Coronary artery (tissue), 2 donors: Measurements from ENCODE around the gene PCSK5.

Experiments used
- DNase-seq: peaks from one replicate; pipeline ENCODE4 v3.0.0-alpha.2; 2017; ENCODE audit warnings: low spot score
- H3K27ac ChIP-seq, 2 donors: fragments of 200-600 bp; sonication (generic); one replicate each; pipeline ENCODE4 v1.5.1; 2016 to 2019
- H3K4me3 ChIP-seq: fragments of 200-600 bp; sonication (generic); 2 replicates; pipeline ENCODE4 v1.5.1; 2016; ENCODE audit warnings: mild to moderate bottlenecking, moderate library complexity
- TF ChIP-seq, protein P1 (sequence below): fragments of 200-600 bp; sonication (generic); IDR thresholded peaks from one replicate; pipeline ENCODE4 v1.5.1; 2019; ENCODE audit warnings: antibody characterized with exemption

Gene PCSK5

GRCh38 chr9:76162086-76162730 is 271.7 kb downstream of the PCSK5 start:
- TF ChIP-seq, protein P1, sequence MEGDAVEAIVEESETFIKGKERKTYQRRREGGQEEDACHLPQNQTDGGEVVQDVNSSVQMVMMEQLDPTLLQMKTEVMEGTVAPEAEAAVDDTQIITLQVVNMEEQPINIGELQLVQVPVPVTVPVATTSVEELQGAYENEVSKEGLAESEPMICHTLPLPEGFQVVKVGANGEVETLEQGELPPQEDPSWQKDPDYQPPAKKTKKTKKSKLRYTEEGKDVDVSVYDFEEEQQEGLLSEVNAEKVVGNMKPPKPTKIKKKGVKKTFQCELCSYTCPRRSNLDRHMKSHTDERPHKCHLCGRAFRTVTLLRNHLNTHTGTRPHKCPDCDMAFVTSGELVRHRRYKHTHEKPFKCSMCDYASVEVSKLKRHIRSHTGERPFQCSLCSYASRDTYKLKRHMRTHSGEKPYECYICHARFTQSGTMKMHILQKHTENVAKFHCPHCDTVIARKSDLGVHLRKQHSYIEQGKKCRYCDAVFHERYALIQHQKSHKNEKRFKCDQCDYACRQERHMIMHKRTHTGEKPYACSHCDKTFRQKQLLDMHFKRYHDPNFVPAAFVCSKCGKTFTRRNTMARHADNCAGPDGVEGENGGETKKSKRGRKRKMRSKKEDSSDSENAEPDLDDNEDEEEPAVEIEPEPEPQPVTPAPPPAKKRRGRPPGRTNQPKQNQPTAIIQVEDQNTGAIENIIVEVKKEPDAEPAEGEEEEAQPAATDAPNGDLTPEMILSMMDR = no peak
- Histone ChIP-seq H3K4me3 (peak overlapping the region; percentile 39), H3K27ac (peak overlapping the region; percentile 33 to 76)
- DNase-seq = no peak

GRCh38 chr9:76162751-76163500 is 272.5 kb downstream of the PCSK5 start:
- Histone ChIP-seq H3K27ac (peak overlapping the region in 1 of 2 donors; percentile 37), H3K4me3 (no peak overlapping the region)
- no peak for DNase-seq
- TF ChIP-seq, protein P1 = no peak

GRCh38 chr9:76166526-76166925 is 276.1 kb downstream of the PCSK5 start:
- H3K27ac ChIP-seq = no peak overlapping the region
- TF ChIP-seq, protein P1 = no peak
- no peak overlapping the region for H3K4me3 ChIP-seq
- DNase-seq = no peak

GRCh38 chr9:76176171-76176570 is 285.7 kb downstream of the PCSK5 start:
- no peak overlapping the region for H3K4me3 ChIP-seq
- no peak overlapping the region for H3K27ac ChIP-seq
- TF ChIP-seq, protein P1 = no peak
- no peak for DNase-seq

- no peak for DNase-seq
- Histone ChIP-seq H3K27ac (no peak overlapping the region), H3K4me3 (no peak overlapping the region)
- TF ChIP-seq, protein P1 = no peak
Measured at GRCh38 chr9:76177931-76178330, 287.5 kb downstream of the PCSK5 start.

DNA sequence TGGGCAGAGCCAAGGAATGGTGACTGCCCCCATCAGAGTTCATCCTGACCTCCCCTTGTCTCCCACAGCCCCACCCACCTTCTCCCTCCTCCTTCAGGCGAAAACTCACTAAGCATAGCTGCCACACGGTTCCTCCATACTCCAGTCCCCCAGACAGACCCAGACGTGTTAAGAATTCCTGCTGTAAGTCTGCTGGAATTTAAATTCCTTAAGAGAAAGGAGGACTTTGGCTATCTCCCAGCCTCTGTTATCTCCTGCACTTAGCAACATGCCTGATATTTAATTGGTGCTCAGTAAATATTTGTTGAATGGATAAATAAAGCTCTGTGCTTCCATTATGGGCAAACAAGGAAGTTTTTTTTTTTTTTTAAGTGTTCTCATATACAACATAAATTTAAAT is 290.1 kb downstream of the PCSK5 start:
- Histone ChIP-seq H3K27ac (no peak overlapping the region), H3K4me3 (no peak overlapping the region)
- DNase-seq = no peak
- TF ChIP-seq, protein P1 = no peak
